ENCODE data around the gene PPP1R12A.

DNA sequence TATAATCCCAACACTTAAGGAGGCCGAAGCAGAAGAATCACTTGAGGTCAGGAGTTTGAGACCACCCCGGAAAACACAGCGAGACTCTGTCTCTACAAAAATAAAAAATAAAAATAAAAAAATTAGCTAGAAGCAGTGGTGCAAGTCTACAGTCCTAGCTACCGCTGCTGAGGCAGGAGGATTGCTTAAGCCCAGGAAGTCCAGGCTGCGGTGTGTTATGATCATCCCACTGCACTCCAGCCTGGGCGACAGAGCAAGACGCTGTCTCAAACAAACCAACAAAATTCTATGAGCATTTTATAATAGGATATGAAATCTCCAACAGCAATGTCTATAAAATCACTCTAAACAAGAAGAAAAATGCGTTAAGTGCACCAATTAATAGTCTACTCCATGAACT is 75.3 kb downstream of the PPP1R12A start:
- TF ChIP-seq CTCF (IDR thresholded peaks at IDR 0.05) (no peak), EZH2phosphoT487 (IDR thresholded peaks at IDR 0.05) (no peak), EZH2 (IDR thresholded peaks at IDR 0.05) (no peak)
